Lower leg skin (tissue), 3 donors: ENCODE measurements around the gene RNF213.

Experiments used
- POLR2A ChIP-seq, 2 donors: fragments of 450-650 bp; IDR thresholded peaks; one replicate each; pipeline ENCODE4 v1.6.1; 2016 to 2017; ENCODE audit warnings: antibody characterized with exemption in 2 of 2, mild to moderate bottlenecking in 1 of 2, moderate library complexity in 1 of 2
- TF ChIP-seq, protein P1 (sequence below), 3 donors: fragments of 450-650 bp; IDR thresholded peaks; one replicate each; pipeline ENCODE4 v1.5.1; 2016; ENCODE audit warnings: antibody characterized with exemption in 3 of 3, mild to moderate bottlenecking in 3 of 3, moderate library complexity in 2 of 3

DNA sequence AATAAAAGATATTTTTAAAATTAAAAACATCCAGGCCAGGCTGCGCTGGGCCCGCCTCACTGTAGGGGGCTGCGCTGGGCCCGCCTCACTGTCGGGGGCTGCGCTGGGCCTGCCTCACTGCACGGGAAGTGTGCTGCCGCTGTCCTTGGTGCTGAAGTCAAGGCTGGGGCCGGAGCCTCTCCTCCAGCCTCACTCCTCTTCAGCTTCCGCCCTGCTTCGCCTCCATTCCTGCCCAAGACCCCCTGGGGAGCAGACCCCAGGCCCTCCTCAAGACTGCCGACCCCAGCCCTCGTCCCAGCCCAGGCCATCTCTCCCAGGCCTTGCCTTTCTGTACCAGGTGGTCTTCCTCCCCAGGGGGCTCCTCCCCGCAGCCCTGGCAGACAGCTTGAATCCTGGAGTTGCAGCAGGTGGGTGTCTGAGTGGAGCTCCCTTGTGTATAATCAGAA is 180.5 kb downstream of the RNF213 start:
- TF ChIP-seq, protein P1, sequence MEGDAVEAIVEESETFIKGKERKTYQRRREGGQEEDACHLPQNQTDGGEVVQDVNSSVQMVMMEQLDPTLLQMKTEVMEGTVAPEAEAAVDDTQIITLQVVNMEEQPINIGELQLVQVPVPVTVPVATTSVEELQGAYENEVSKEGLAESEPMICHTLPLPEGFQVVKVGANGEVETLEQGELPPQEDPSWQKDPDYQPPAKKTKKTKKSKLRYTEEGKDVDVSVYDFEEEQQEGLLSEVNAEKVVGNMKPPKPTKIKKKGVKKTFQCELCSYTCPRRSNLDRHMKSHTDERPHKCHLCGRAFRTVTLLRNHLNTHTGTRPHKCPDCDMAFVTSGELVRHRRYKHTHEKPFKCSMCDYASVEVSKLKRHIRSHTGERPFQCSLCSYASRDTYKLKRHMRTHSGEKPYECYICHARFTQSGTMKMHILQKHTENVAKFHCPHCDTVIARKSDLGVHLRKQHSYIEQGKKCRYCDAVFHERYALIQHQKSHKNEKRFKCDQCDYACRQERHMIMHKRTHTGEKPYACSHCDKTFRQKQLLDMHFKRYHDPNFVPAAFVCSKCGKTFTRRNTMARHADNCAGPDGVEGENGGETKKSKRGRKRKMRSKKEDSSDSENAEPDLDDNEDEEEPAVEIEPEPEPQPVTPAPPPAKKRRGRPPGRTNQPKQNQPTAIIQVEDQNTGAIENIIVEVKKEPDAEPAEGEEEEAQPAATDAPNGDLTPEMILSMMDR (IDR thresholded peaks at IDR 0.05): no peak
- TF ChIP-seq POLR2A (IDR thresholded peaks at IDR 0.05): no peak
